HepG2 (cell line): Measurements from ENCODE around the gene BIK. TPM values are rescaled to one million over a fixed set of nuclear protein-coding genes. Genes with fewer than 3 reads are reported as not detected.

Experiments
- ATAC-seq: fragments of 200-7000 bp; cut with Tn5 transposase; 3 replicates; pipeline ENCODE4 v1.9.1; 2020; ENCODE audit warnings: mild to moderate bottlenecking, moderate library complexity
- BruUV-seq: library from RNA; stranded (reverse); fragments of 400-500 nt; replicated peaks from 2 replicates; lab custom pipeline; 2021; lab: Mats Ljungman, UMichigan
- CTCF ChIA-PET: fragments of 300-600 bp; formaldehyde crosslinking; extraction: SDS; loops from one replicate; lab custom pipeline; 2021; ENCODE audit warnings: low total read pairs, inconsistent platforms, low intra/inter-chr PET ratio; lab: Yijun Ruan, JAX
- POLR2A ChIA-PET: fragments of 350-600 bp; sonication (Branson Sonifier 250); formaldehyde crosslinking; loops from one replicate; lab custom pipeline; 2020; ENCODE audit warnings: antibody characterized with exemption, inconsistent platforms; lab: Yijun Ruan, JAX
- DNase-seq: peaks from one replicate; pipeline ENCODE4 v3.0.0-alpha.2; 2015; ENCODE audit warnings: low spot score
- FAIRE-seq: peaks from 3 replicates; lab custom pipeline; 2011; peaks lifted over from hg19 to GRCh38; lab: Jason Lieb, UNC
- H2AFZ ChIP-seq: one replicate; pipeline ENCODE4 v1.6.1; 2011; ENCODE audit warnings: low read length, inconsistent platforms
- H3K27ac ChIP-seq: fragments of 300-600 bp; 3 replicates; pipeline ENCODE4 v1.8.0; 2011; ENCODE audit warnings: mixed run types, mild to moderate bottlenecking, mixed read lengths, low read length, inconsistent platforms; ENCODE audit not compliant: insufficient read depth; ENCODE audit errors: extremely low read length
- H3K27me3 ChIP-seq, 2 experiments: fragments of 200-600 bp in 1 of 2; 2 replicates in 1 of 2; 3 replicates in 1 of 2; pipeline versions ENCODE4 v1.6.0 to v1.8.0; 2011; ENCODE audit warnings: low read length in 2 of 2, mild to moderate bottlenecking in 2 of 2, moderate library complexity in 2 of 2, inconsistent platforms in 1 of 2; ENCODE audit not compliant: insufficient read depth in 2 of 2, control insufficient read depth in 1 of 2
- H3K36me3 ChIP-seq, 2 experiments: fragments of 200-600 bp in 1 of 2; replicated peaks in 1 of 2; 2 replicates in 1 of 2; 3 replicates in 1 of 2; pipeline versions ENCODE4 v1.5.1 to v1.8.0; 2011; ENCODE audit warnings: low read length in 2 of 2, inconsistent platforms in 1 of 2; ENCODE audit not compliant: insufficient read depth in 2 of 2, control insufficient read depth in 1 of 2
- H3K4me1 ChIP-seq: 2 replicates; pipeline ENCODE4 v1.5.1; 2012; ENCODE audit warnings: low read length, inconsistent platforms; ENCODE audit not compliant: insufficient read depth
- H3K4me2 ChIP-seq: 2 replicates; pipeline ENCODE4 v1.6.0; 2011; ENCODE audit warnings: low read depth, low read length, inconsistent platforms
- H3K4me3 ChIP-seq, 3 experiments: fragments of 200-600 bp in 1 of 3; sonication (generic), shearing (Covaris generic) in 1 of 3; replicated peaks in 1 of 3; 2 replicates each; pipeline ENCODE4 v1.5.1; 2011 to 2016; ENCODE audit warnings: low read length in 3 of 3, inconsistent platforms in 2 of 3, low read depth in 2 of 3, mild to moderate bottlenecking in 2 of 3, control low read depth in 1 of 3, mixed read lengths in 1 of 3; ENCODE audit not compliant: insufficient read depth in 1 of 3
- H3K79me2 ChIP-seq: one replicate; pipeline ENCODE4 v1.6.1; 2011; ENCODE audit warnings: low read length, inconsistent platforms; ENCODE audit not compliant: insufficient read depth
- H3K9ac ChIP-seq: 2 replicates; pipeline ENCODE4 v1.6.0; 2011; ENCODE audit warnings: mild to moderate bottlenecking, low read depth, low read length, inconsistent platforms; ENCODE audit not compliant: insufficient read depth
- H3K9me3 ChIP-seq: 2 replicates; pipeline ENCODE4 v1.5.1; 2012; ENCODE audit warnings: mild to moderate bottlenecking, low read length
- H4K20me1 ChIP-seq: 2 replicates; pipeline ENCODE4 v1.6.0; 2011; ENCODE audit warnings: inconsistent platforms, mild to moderate bottlenecking, low read length, moderate library complexity; ENCODE audit not compliant: insufficient read depth
- AGO2 ChIP-seq: fragments of 200-400 bp; formaldehyde crosslinking; optimal IDR thresholded peaks from 2 replicates; pipeline ENCODE3; 2017; ENCODE audit warnings: mild to moderate bottlenecking, low read depth, low read length, moderate library complexity
- BRD4 ChIP-seq: sonication (generic); formaldehyde crosslinking; IDR thresholded peaks from 2 replicates; pipeline ENCODE4 v1.4.0; 2020; ENCODE audit warnings: missing genetic modification reagents
- ISL2 ChIP-seq: sonication (generic); formaldehyde crosslinking; IDR thresholded peaks from 2 replicates; pipeline ENCODE4 v1.5.0; 2020; ENCODE audit warnings: missing genetic modification reagents
- KAT7 ChIP-seq: IDR thresholded peaks from 2 replicates; pipeline ENCODE4 v1.6.1; 2018; ENCODE audit warnings: borderline replicate concordance, missing compliant biosample characterization
- KMT2A ChIP-seq: sonication (generic); formaldehyde crosslinking; IDR thresholded peaks from 2 replicates; pipeline ENCODE4 v1.4.0; 2020; ENCODE audit warnings: missing genetic modification reagents
- RBM22 ChIP-seq: fragments of 200-400 bp; formaldehyde crosslinking; optimal IDR thresholded peaks from 2 replicates; pipeline ENCODE3; 2017; ENCODE audit warnings: mild to moderate bottlenecking, low read length, moderate library complexity
- SKI ChIP-seq: fragments of 450-650 bp; IDR thresholded peaks from one replicate; pipeline ENCODE4 v1.6.1; 2018; ENCODE audit warnings: mild to moderate bottlenecking; ENCODE audit not compliant: partially characterized antibody
- U2AF2 ChIP-seq: fragments of 200-400 bp; formaldehyde crosslinking; IDR thresholded peaks from 2 replicates; pipeline ENCODE4 v1.6.1; 2017; ENCODE audit warnings: low read depth, mild to moderate bottlenecking, low read length
- ZBTB38 ChIP-seq: sonication (generic); formaldehyde crosslinking; IDR thresholded peaks from 2 replicates; pipeline ENCODE4 v1.5.1; 2020; ENCODE audit warnings: mild to moderate bottlenecking, missing genetic modification reagents
- ZHX1 ChIP-seq: sonication (generic); formaldehyde crosslinking; IDR thresholded peaks from 2 replicates; pipeline ENCODE4 v1.8.1; 2022; ENCODE audit warnings: low read depth, mild to moderate bottlenecking, missing genetic modification reagents
- ZNF569 ChIP-seq: sonication (generic); formaldehyde crosslinking; IDR thresholded peaks from 2 replicates; pipeline ENCODE4 v1.5.0; 2020; ENCODE audit warnings: mild to moderate bottlenecking, missing genetic modification reagents, moderate library complexity, borderline replicate concordance
- WGBS: methylation state at CpG from one replicate; pipeline ENCODE4 v1.1.6; 2017; ENCODE audit warnings: low lambda C conversion rate; 5-methylcytosine and 5-hydroxymethylcytosine counted together
- in situ Hi-C: cut with HindIII; loops from 2 replicates; pipeline ENCODE4 v1.10.0; 2017; ENCODE audit warnings: low pct_unique_long_range_greater_than_20kb; ENCODE audit not compliant: extremely low pct_ligation_motif_present
- intact Hi-C: fragments of 100-400 bp; cut with micrococcal nuclease; formaldehyde crosslinking; loops from one replicate; pipeline ENCODE4 v1.10.0; 2022; ENCODE audit not compliant: unreplicated experiment
- polyA plus RNA-seq, 8 experiments: library from polyadenylated mRNA; depleted of rRNA in 3 of 8; stranded (reverse) in 7 of 8; unstranded in 1 of 8; fragments of >200 nt; fragmentation: Illumina TruSeq in 4 of 8; extraction: Trizol in 4 of 8; gene quantifications; 2 replicates each; pipeline versions ENCODE4 v1.2.1 to v1.2.3, GENCODE V29; 2011 to 2016; ENCODE audit warnings: low read depth in 4 of 8, missing spikeins in 1 of 8, mixed read lengths in 1 of 8; ENCODE audit not compliant: insufficient read depth in 1 of 8
- total RNA-seq, 5 experiments: library from RNA; depleted of rRNA; stranded (reverse); fragments of >200 nt; fragmentation: Illumina TruSeq; extraction: Trizol; gene quantifications; 2 replicates each; pipeline ENCODE4 v1.2.3, GENCODE V29; 2016; ENCODE audit warnings: low read depth in 1 of 5
- TF ChIP-seq, protein P1 (sequence below): sonication (generic); formaldehyde crosslinking; IDR thresholded peaks from 2 replicates; pipeline ENCODE4 v1.9.0; 2021; ENCODE audit warnings: missing genetic modification reagents, borderline replicate concordance

The BIK gene
- total and polyA plus RNA-seq, 2 of the 13 experiments (the other 11 are each of a cell fraction or from before 2014, with no cell fraction given): 0.54 to 0.80 TPM

- DNase-seq (no peak), ATAC-seq (no peak), FAIRE-seq (no peak)
- Histone ChIP-seq H3K4me1 (no peaks in the 10 kb centered on the region), H3K27me3 (no peaks in the 10 kb centered on the region), H3K4me3 (no peak overlapping the region), H3K79me2 (no peaks in the 10 kb centered on the region), H4K20me1 (no peaks in the 10 kb centered on the region), H3K36me3 (peaks cover 17 to 41% of the 10 kb centered on the region in 2 experiments), H3K9ac (no peak overlapping the region), H2AFZ (no peak overlapping the region), H3K27ac (no peak overlapping the region), H3K9me3 (no peaks in the 10 kb centered on the region), H3K4me2 (no peak overlapping the region)
- CTCF ChIA-PET: no interaction called here
- intact Hi-C loops (no loop called here), in situ Hi-C loops (no loop called here)
- no TSS peak for BruUV-seq
- WGBS: 95% methylated on average over 6 of the region's 14 CpGs
- POLR2A ChIA-PET: no interaction called here
- TF ChIP-seq ZBTB38 (CRISPR knock-in tag) (peak; percentile 60), AGO2 (peak; percentile 52), SKI (no peak)
These were observed 60.5 kb downstream of the BIK start for GRCh38 chr22:43171019-43171491.

- 80% methylated on average over 1 of the region's 12 CpGs for WGBS
- no TSS peak for BruUV-seq
- TF ChIP-seq RBM22 (peak; percentile 21), ISL2 (CRISPR knock-in tag) (no peak), BRD4 (no peak), U2AF2 (no peak), AGO2 (peak; percentile 3), KMT2A (CRISPR knock-in tag) (no peak), ZNF569 (CRISPR knock-in tag) (no peak), ZHX1 (CRISPR knock-in tag) (no peak), KAT7 (CRISPR knock-in tag) (no peak)
- TF ChIP-seq, protein P1, sequence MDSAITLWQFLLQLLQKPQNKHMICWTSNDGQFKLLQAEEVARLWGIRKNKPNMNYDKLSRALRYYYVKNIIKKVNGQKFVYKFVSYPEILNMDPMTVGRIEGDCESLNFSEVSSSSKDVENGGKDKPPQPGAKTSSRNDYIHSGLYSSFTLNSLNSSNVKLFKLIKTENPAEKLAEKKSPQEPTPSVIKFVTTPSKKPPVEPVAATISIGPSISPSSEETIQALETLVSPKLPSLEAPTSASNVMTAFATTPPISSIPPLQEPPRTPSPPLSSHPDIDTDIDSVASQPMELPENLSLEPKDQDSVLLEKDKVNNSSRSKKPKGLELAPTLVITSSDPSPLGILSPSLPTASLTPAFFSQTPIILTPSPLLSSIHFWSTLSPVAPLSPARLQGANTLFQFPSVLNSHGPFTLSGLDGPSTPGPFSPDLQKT (CRISPR knock-in tag): no peak
- ChIA-PET POLR2A (no interaction called here), CTCF (no interaction called here)
- intact Hi-C loops: no loop called here
- peaks cover 17 to 44% of the 10 kb centered on the region in 2 experiments for H3K36me3 ChIP-seq
- no peak overlapping the region for H3K9ac ChIP-seq
- no peaks in the 10 kb centered on the region for H3K79me2 ChIP-seq
- in situ Hi-C loops: no loop called here
- no peaks in the 10 kb centered on the region for H3K4me1 ChIP-seq
- no peak overlapping the region for H3K27ac ChIP-seq
- DNase-seq: no peak
- no peaks in the 10 kb centered on the region for H3K9me3 ChIP-seq
- no peak for FAIRE-seq
- no peaks in the 10 kb centered on the region for H4K20me1 ChIP-seq
- no peak for ATAC-seq
- H2AFZ ChIP-seq: no peak overlapping the region
- H3K27me3 ChIP-seq: no peaks in the 10 kb centered on the region
- no peak overlapping the region for H3K4me3 ChIP-seq
- no peak overlapping the region for H3K4me2 ChIP-seq
These were observed 61.1 kb downstream of the BIK start for GRCh38 chr22:43171607-43172006.
